Aorta (tissue), 5 donors: Measurements from ENCODE around the gene PLEKHA5. TPM values are rescaled to one million over a fixed set of nuclear protein-coding genes. Genes with fewer than 3 reads are reported as not detected.
"Not testable (repeated sequence)": the region's sequence is repeated elsewhere in the genome, so short reads cannot be mapped to it uniquely, and the experiment has no call there.

Experiments used
- ATAC-seq: fragments of 200-7000 bp; cut with Tn5 transposase; one replicate; pipeline ENCODE4 v1.9.1; 2022; ENCODE audit warnings: moderate library complexity; ENCODE audit not compliant: low FRiP score
- DNase-seq, 2 donors: peaks; one replicate each; pipeline ENCODE4 v3.0.0-alpha.2; 2020
- H3K27ac ChIP-seq, 2 donors: one replicate each; pipeline ENCODE4 v1.5.1; 2013; ENCODE audit warnings: low read length in 2 of 2, mild to moderate bottlenecking in 2 of 2, moderate library complexity in 2 of 2, control low read depth in 1 of 2, inconsistent platforms in 1 of 2, low read depth in 1 of 2
- H3K27me3 ChIP-seq, 2 donors: one replicate each; pipeline ENCODE4 v1.6.1; 2013; ENCODE audit warnings: control low read depth in 1 of 2, low read length in 1 of 2, mild to moderate bottlenecking in 1 of 2, moderate library complexity in 1 of 2; ENCODE audit not compliant: insufficient read depth in 2 of 2, control insufficient read depth in 1 of 2
- H3K36me3 ChIP-seq, 2 donors: one replicate each; pipeline ENCODE4 v1.6.1; 2013; ENCODE audit warnings: control low read depth in 1 of 2, low read length in 1 of 2, mild to moderate bottlenecking in 1 of 2; ENCODE audit not compliant: insufficient read depth in 2 of 2, control insufficient read depth in 1 of 2
- H3K4me1 ChIP-seq, 2 donors: one replicate each; pipeline ENCODE4 v1.6.1; 2013; ENCODE audit warnings: low read length in 2 of 2, control low read depth in 1 of 2, mild to moderate bottlenecking in 1 of 2, moderate library complexity in 1 of 2; ENCODE audit not compliant: insufficient read depth in 2 of 2, control insufficient read depth in 1 of 2
- H3K4me3 ChIP-seq, 2 donors: one replicate each; pipeline ENCODE4 v1.5.1; 2013; ENCODE audit warnings: low read length in 2 of 2, control low read depth in 1 of 2, mild to moderate bottlenecking in 1 of 2
- H3K9me3 ChIP-seq: one replicate; pipeline ENCODE4 v1.6.1; 2013; ENCODE audit warnings: mild to moderate bottlenecking, low read length; ENCODE audit not compliant: control insufficient read depth
- WGBS, 2 donors: extraction: QIAGEN DNeasy Blood & Tissue Kit; methylation state at CpG; one replicate each; pipeline ENCODE4 v1.1.7; 2013; 5-methylcytosine and 5-hydroxymethylcytosine counted together
- intact Hi-C, 2 donors: fragments of 100-400 bp; cut with DNase I; formaldehyde crosslinking; loops; one replicate each; pipeline versions ENCODE4 v1.14.2 to v1.15.0; 2022
- polyA plus RNA-seq, 2 donors: library from polyadenylated mRNA; stranded (reverse); fragments of 200-250 nt; gene quantifications; one replicate each; pipeline ENCODE4 v1.2.3, GENCODE V29; 2013
- total RNA-seq, 2 donors: library from RNA; stranded (reverse); fragmentation: NEBNext Ultra II Directional; extraction: Animal tissue kit (Norgen Biotek cat#: 25700); gene quantifications; one replicate each; pipeline ENCODE4 v1.2.1, GENCODE V29; 2021
- donor health status: healthy with polysubstance abuse.
- donor health status: Bipolar disorder and iron deficiency.
- donor health status: DM: no; HTN: no; CAD: no.
- donor health status: DM: no; HTN: no; CAD: no.
- donor health status: DM: yes; HTN: yes; CAD: no.

PLEKHA5 gene
- total and polyA plus RNA-seq, 4 donors, result 11.0 to 56.0 (median 18.7) TPM

- DNase-seq (no peak), ATAC-seq (no peak)
- Histone ChIP-seq H3K36me3 (no peaks in the 10 kb centered on the region), H3K9me3 (no peaks in the 10 kb centered on the region), H3K27me3 (no peaks in the 10 kb centered on the region), H3K4me3 (no peak overlapping the region), H3K4me1 (no peaks in the 10 kb centered on the region), H3K27ac (no peak overlapping the region)
- intact Hi-C loops, result no loop called here
- 84 to 88% methylated on average over 1 of the region's 1 CpG for WGBS, 2 donors
Measured at GRCh38 chr12:19167708-19168107, 38.2 kb downstream of the PLEKHA5 start.

- H3K4me3 ChIP-seq, result no peak overlapping the region
- DNase-seq, result no peak
- no peak for ATAC-seq
- no peak overlapping the region for H3K27ac ChIP-seq
- H3K36me3 ChIP-seq, result no peaks in the 10 kb centered on the region
- H3K27me3 ChIP-seq, result no peaks in the 10 kb centered on the region
- H3K4me1 ChIP-seq, result no peaks in the 10 kb centered on the region
- H3K9me3 ChIP-seq, result no peaks in the 10 kb centered on the region
- intact Hi-C loops, result no loop called here
Measured at GRCh38 chr12:19168644-19169043, 39.1 kb downstream of the PLEKHA5 start.

- Histone ChIP-seq H3K27me3 (no peaks in the 10 kb centered on the region), H3K4me1 (no peaks in the 10 kb centered on the region), H3K9me3 (no peaks in the 10 kb centered on the region), H3K27ac (no peak overlapping the region), H3K4me3 (no peak overlapping the region), H3K36me3 (no peaks in the 10 kb centered on the region)
- 96 to 99% methylated on average over 1 of the region's 1 CpG for WGBS, 2 donors
- no peak for DNase-seq
- ATAC-seq, result no peak
- intact Hi-C loops, result no loop called here
Measured at GRCh38 chr12:19169222-19169621, 39.7 kb downstream of the PLEKHA5 start.

GRCh38 chr12:19170286-19170685, 40.8 kb downstream of the PLEKHA5 start:
- H3K4me1 ChIP-seq, H3K9me3 ChIP-seq, H3K36me3 ChIP-seq, H3K27me3 ChIP-seq, intact Hi-C loops, H3K4me3 ChIP-seq, DNase-seq, H3K27ac ChIP-seq, ATAC-seq: not testable (repeated sequence)
- WGBS, 2 donors, result 96 to 98% methylated on average over 9 of the region's 9 CpGs

GRCh38 chr12:19171731-19172130, 42.2 kb downstream of the PLEKHA5 start:
- no peak for DNase-seq
- ATAC-seq, result no peak
- no peak overlapping the region for H3K4me3 ChIP-seq
- H3K27ac ChIP-seq, result no peak overlapping the region
- no peaks in the 10 kb centered on the region for H3K27me3 ChIP-seq
- intact Hi-C loops, result no loop called here
- H3K36me3 ChIP-seq, result no peaks in the 10 kb centered on the region
- 61 to 76% methylated on average over 2 of the region's 2 CpGs for WGBS, 2 donors
- H3K9me3 ChIP-seq, result no peaks in the 10 kb centered on the region
- no peaks in the 10 kb centered on the region for H3K4me1 ChIP-seq

- Histone ChIP-seq H3K4me3 (no peak overlapping the region), H3K9me3 (no peaks in the 10 kb centered on the region), H3K27ac (no peak overlapping the region), H3K36me3 (no peaks in the 10 kb centered on the region), H3K4me1 (no peaks in the 10 kb centered on the region), H3K27me3 (no peaks in the 10 kb centered on the region)
- intact Hi-C loops, result no loop called here
- 83 to 86% methylated on average over 3 of the region's 3 CpGs for WGBS, 2 donors
- ATAC-seq (no peak), DNase-seq (no peak)
Measured at GRCh38 chr12:19177754-19178153, 48.2 kb downstream of the PLEKHA5 start.

GRCh38 chr12:19179986-19180385, 50.5 kb downstream of the PLEKHA5 start:
- H3K9me3 ChIP-seq, result no peaks in the 10 kb centered on the region
- DNase-seq (no peak), ATAC-seq (no peak)
- no peaks in the 10 kb centered on the region for H3K27me3 ChIP-seq
- H3K4me1 ChIP-seq, result no peaks in the 10 kb centered on the region
- H3K4me3 ChIP-seq, result no peak overlapping the region
- 90 to 93% methylated on average over 4 of the region's 4 CpGs for WGBS, 2 donors
- H3K36me3 ChIP-seq, result no peaks in the 10 kb centered on the region
- intact Hi-C loops, result loop anchor here (5.0 to 10.0 kb wide), 3 partner anchors 107 to 465 kb away; no protein-coding TSS in a partner anchor
- no peak overlapping the region for H3K27ac ChIP-seq

- no peaks in the 10 kb centered on the region for H3K36me3 ChIP-seq
- H3K4me1 ChIP-seq, result no peaks in the 10 kb centered on the region
- DNase-seq, result no peak
- H3K9me3 ChIP-seq, result no peaks in the 10 kb centered on the region
- ATAC-seq, result no peak
- H3K27ac ChIP-seq, result no peak overlapping the region
- 66 to 70% methylated on average over 8 of the region's 8 CpGs for WGBS, 2 donors
- H3K4me3 ChIP-seq, result no peak overlapping the region
- intact Hi-C loops, result loop anchor here (5.0 to 10.0 kb wide), 3 partner anchors 105 to 463 kb away; no protein-coding TSS in a partner anchor
- H3K27me3 ChIP-seq, result no peaks in the 10 kb centered on the region
Measured at GRCh38 chr12:19181666-19182426, 52.3 kb downstream of the PLEKHA5 start.

- intact Hi-C loops, result loop anchor here (5.0 to 10.0 kb wide), 3 partner anchors 104 to 462 kb away; no protein-coding TSS in a partner anchor
- Histone ChIP-seq H3K9me3 (no peaks in the 10 kb centered on the region), H3K4me1 (peaks cover 0 to 2% of the 10 kb centered on the region in 2 donors), H3K27ac (no peak overlapping the region), H3K4me3 (no peak overlapping the region), H3K27me3 (no peaks in the 10 kb centered on the region), H3K36me3 (no peaks in the 10 kb centered on the region)
- no peak for ATAC-seq
- WGBS, 2 donors, result 93% methylated on average over 5 of the region's 5 CpGs
- no peak for DNase-seq
Measured at GRCh38 chr12:19183121-19183838, 53.7 kb downstream of the PLEKHA5 start.
